Right atrium auricular region (tissue), 2 donors: Measurements from ENCODE around the gene PTPRD. TPM values are rescaled to one million over a fixed set of nuclear protein-coding genes. Genes with fewer than 3 reads are reported as not detected.

Source experiments
- DNase-seq: peaks from one replicate; pipeline ENCODE4 v3.0.0-alpha.2; 2019; ENCODE audit warnings: low spot score
- H3K27ac ChIP-seq, 2 donors: fragments of 200-600 bp; sonication (generic); 1 replicate in 1 of 2; 2 replicates in 1 of 2; pipeline ENCODE4 v1.5.1; 2016 to 2019
- H3K27me3 ChIP-seq, 2 donors: fragments of 200-600 bp; sonication (generic); one replicate each; pipeline versions ENCODE4 v1.5.1 to v1.6.0; 2017 to 2019
- H3K36me3 ChIP-seq: fragments of 200-600 bp; sonication (generic); one replicate; pipeline ENCODE4 v1.5.1; 2016
- H3K4me1 ChIP-seq, 2 donors: fragments of 200-600 bp; sonication (generic); one replicate each; pipeline versions ENCODE4 v1.5.1 to v1.6.0; 2017 to 2019
- H3K4me3 ChIP-seq, 2 donors: fragments of 200-600 bp; sonication (generic); 1 replicate in 1 of 2; 2 replicates in 1 of 2; pipeline ENCODE4 v1.5.1; 2017 to 2019; ENCODE audit warnings: mild to moderate bottlenecking in 1 of 2, moderate library complexity in 1 of 2
- H3K9me3 ChIP-seq, 2 donors: fragments of 200-600 bp; sonication (generic); one replicate each; pipeline ENCODE4 v1.5.1; 2019
- total RNA-seq, 2 donors: library from RNA; depleted of rRNA; stranded (reverse); fragments of >200 nt; gene quantifications; one replicate each; pipeline ENCODE4 v1.1.0, GENCODE V29; 2016
- TF ChIP-seq, protein P1 (sequence below), 2 donors: fragments of 200-600 bp; sonication (generic); IDR thresholded peaks; one replicate each; pipeline ENCODE4 v1.5.1; 2019; ENCODE audit warnings: antibody characterized with exemption in 2 of 2

Gene PTPRD
- total RNA-seq, 2 donors from 2014 or later = 5.5 to 6.6 TPM

DNA sequence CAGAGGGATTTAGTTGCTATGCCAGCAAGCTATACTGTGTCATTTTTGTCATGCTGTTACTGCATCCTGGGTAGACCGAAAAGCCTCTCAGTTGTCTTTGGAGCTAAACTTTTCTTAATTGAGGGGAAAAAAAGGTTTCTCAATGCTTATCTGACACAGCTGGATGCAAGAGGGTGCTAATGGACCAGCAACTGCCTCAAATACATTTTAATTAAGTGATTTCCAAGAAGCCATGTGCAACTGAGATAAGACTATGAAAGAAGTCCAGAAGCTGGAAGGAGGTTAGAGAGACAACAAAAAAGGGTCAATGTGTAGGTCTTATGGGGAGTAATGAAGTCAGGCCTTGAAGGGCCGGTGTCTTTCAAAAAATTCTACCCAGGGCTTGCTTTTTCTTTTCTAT lies 2347.5 kb downstream of the PTPRD start:
- Histone ChIP-seq H3K4me3 (no peak overlapping the region), H3K27me3 (no peaks in the 10 kb centered on the region), H3K36me3 (no peaks in the 10 kb centered on the region), H3K4me1 (no peaks in the 10 kb centered on the region), H3K27ac (no peak overlapping the region), H3K9me3 (no peaks in the 10 kb centered on the region)
- DNase-seq = no peak
- TF ChIP-seq, protein P1, sequence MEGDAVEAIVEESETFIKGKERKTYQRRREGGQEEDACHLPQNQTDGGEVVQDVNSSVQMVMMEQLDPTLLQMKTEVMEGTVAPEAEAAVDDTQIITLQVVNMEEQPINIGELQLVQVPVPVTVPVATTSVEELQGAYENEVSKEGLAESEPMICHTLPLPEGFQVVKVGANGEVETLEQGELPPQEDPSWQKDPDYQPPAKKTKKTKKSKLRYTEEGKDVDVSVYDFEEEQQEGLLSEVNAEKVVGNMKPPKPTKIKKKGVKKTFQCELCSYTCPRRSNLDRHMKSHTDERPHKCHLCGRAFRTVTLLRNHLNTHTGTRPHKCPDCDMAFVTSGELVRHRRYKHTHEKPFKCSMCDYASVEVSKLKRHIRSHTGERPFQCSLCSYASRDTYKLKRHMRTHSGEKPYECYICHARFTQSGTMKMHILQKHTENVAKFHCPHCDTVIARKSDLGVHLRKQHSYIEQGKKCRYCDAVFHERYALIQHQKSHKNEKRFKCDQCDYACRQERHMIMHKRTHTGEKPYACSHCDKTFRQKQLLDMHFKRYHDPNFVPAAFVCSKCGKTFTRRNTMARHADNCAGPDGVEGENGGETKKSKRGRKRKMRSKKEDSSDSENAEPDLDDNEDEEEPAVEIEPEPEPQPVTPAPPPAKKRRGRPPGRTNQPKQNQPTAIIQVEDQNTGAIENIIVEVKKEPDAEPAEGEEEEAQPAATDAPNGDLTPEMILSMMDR (IDR thresholded peaks at IDR 0.05) = no peak
